ENCODE results near the gene TMEM52.

DNA sequence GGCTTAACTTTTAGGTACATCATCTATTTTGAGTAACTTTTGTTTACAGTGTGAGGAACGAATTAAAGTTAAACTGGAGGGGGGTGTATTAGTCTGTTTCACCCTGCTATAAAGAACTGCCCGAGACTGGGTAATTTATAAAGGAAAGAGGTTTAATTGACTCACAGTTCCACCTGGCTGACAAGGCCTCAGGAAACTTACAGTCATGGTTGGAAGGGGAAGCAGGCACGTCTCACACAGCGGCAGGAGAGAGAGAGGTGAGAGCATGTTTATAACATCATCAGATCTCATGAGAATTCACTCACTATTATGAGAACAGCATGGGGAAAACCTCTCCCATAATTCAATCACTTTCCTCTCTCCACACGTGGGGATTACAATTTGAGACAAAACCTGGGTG lies 31.9 kb upstream of the TMEM52 start:
- TF ChIP-seq EZH2 (IDR thresholded peaks at IDR 0.05; ENCODE audit: insufficient read depth, poor library complexity, severe bottlenecking), result no peak
- no peak for TF ChIP-seq EZH2phosphoT487 (IDR thresholded peaks at IDR 0.05; ENCODE audit: insufficient read depth, low read depth)
